ENCODE data around the gene GPR37.

GRCh38 chr7:124764051-124764846 lies 1.3 kb downstream of the GPR37 start:
- TF ChIP-seq CTCF (IDR thresholded peaks at IDR 0.05; ENCODE audit: low read length) (no peak), EZH2 (IDR thresholded peaks at IDR 0.05; ENCODE audit: borderline replicate concordance, low read length) (no peak)

Data from OCI-LY1 (cell line).